SK-N-DZ (cell line): Measurements from ENCODE around the gene SQOR.

Experiments used
- DNase-seq: peaks from one replicate; pipeline ENCODE4 v3.0.0-alpha.2; 2015; ENCODE audit warnings: low spot score
- small RNA-seq, 2 experiments: library from RNA; depleted of rRNA; stranded (forward); fragments of <200 nt; gene quantifications; one replicate each; pipeline ENCODE3, GENCODE V24; 2014

Gene SQOR

GRCh38 chr15:45704329-45705249, 69.8 kb downstream of the SQOR start:
- DNase-seq: no peak

DNA sequence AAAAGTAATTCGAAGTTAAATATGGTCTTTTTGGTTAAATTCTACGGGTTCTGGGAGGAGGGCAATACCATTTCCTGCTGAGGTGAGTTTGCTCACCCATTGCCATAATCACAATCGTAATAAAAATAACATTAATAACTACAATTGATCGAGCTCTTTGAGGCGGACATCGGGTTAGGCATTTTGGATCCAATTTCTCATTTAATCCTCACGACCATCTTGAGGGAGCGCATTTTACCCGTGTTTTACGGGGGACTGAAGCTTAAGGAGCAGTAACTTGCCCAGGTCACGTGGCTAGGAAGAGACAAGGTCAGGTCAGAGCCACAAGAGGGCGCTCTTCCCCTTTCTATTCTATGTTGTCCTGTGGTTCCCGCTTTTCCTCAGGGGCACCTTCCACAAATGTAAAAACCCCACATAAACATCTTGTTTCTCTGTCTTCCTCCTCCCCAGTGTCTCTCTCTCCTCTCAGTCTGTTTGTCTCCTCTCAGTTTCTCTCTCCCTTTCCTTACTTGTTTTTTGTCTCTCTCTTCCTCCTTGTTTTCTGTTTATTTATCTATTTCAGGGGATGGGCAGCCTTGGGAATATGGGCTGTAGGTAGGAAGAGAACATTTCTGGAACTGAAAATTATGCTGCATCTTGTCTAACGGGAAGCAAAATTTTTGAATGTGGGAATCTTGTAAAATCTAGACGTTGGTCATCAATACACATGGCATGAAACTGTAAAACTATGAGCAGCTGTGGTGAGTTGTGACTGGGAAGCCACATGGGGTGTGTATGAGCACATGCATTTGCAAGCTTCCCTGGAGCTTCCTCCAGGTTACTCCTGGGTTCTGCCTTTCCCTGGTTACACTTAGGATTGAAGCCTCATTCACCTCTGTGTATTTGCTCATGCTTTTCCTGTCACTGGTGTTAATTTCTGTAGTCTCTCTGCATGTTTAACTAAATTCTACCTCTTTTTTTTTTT, 71.0 kb downstream of the SQOR start:
- DNase-seq: peak; percentile 88

GRCh38 chr15:45710657-45711056, 75.8 kb downstream of the SQOR start:
- peak; percentile 36 for DNase-seq

DNA sequence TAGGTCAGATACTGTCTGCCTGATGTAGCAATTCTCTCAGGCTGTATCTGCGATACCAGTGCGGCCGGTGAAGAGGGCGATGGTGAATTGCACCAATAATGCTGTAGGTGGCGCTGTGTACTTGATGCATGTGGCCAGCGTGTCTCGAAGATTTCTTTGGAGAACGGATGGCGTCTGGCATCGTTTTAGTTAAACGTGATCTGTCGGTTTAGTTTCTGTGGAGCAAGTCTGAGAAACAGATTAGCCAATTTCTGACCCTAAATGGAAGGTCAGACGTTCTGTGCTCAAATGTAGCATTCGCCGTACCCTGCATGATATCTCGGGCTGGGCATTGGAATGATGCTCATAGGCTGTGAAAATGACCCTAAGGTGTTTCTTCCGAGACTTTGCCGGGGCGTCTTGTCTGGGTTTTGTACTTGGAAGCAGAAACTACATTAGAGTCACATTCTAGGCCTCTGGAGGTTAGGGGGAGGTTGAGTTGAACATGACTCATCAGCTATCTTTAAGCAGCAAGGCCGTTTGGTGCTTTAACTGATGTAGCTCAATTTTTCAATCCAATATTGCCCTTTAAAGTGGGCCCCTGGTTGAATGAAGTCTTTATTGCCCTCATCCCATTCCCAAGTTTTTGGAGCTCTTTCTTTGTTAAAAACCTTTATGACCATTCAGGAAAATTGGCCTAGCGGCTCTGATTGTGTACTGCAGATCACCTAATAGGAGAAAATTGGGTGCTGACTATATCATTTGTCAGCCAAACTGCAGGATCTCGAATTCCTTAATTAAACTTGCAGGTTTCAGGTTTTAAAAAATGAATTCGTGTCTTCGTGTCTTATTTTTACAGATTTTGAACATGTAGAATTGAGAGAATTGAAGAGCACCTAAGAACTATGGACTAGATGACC, 80.0 kb downstream of the SQOR start:
- DNase-seq: peak; percentile 85

GRCh38 chr15:45715528-45715927, 80.7 kb downstream of the SQOR start:
- peak; percentile 38 for DNase-seq

DNA sequence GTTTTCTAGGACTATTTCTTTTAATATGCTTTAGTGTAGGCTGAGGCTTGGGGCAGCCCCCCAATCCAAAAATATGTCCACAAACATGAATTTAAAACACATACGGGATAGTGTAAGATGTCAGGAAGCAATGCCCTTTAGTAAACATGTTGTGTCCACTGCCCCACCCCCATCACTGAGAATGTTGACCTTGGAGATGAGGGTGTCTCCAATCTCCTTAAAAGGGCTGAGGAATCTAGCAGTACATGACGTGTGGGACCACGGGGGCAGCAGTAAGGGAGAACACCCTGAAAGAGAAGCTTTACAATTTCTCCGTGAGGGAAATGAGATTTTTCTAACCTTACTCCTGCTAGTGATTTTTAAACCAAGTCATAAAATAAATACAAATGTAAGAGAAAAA, 84.7 kb downstream of the SQOR start:
- no peak for DNase-seq

- no peak for DNase-seq
Measured at GRCh38 chr15:45720183-45720582, 85.4 kb downstream of the SQOR start.

DNA sequence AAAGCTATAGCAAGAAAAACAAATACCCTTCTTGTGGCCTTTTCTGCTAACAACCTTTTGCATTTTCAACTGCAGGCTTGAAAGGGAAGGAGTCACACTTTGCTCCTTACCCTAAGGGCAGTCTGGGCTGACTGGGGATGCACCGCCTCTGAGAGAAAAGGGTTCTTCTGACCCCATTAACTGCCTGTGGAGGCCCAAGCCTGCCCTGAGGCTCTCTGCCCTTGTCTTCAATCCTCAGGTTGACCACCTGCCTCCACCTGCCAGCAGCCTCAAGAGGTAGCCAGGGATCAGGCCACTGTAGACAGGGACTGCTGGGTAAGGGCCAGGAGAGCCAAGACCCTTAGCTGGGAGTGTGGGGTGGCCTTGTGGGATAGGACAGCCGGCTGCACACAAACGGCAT, 93.8 kb downstream of the SQOR start:
- no peak for DNase-seq

GRCh38 chr15:45729141-45729540, 94.3 kb downstream of the SQOR start:
- DNase-seq: no peak

- DNase-seq: no peak
Measured at GRCh38 chr15:45731343-45731742, 96.5 kb downstream of the SQOR start.

DNA sequence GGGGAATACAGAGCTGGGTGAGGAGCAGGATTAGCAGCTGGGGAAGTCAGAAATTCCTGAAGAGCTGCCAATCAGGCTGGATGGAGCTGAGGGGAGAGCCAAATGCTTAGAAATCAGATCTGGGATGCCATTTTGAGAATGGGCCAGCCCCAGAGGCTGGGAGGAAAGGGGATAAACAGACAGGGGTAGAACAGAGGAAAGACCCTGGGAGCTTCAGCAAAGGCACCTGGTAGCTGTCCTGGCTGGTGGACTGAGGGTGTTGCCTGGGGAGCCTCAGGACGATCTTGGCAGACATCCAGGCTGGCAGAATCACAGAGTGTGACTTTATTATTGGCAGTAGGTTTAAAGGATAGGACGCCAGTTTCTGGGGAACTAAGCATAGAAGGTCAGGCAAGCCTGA, 97.8 kb downstream of the SQOR start:
- DNase-seq: peak; percentile 22

DNA sequence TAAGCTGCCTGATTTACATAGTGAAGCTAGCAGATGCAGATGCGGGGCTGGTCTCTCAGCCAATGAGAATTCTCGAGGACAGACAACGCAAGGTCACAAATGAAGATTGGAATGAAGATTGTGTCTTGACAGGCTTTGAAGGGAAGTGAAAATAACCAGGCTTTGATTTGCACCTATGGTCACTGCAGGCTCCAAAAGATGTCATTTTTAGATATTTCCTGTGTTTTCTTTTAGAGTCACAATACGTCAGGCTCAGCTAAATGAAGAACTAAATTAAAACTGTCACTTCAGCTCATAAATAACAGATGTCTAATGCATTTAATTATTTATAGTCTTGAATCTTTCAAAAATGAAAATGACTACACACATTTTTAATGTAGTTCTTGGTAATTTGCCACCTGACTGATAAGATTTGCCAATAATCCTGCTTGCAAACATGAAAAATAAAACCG, 99.5 kb downstream of the SQOR start:
- peak; percentile 88 for DNase-seq

Small RNA genes lying within 50 kb of the gene (small RNA-seq; reads per million reads assigned to genes)
- gene RF00019: 0 reads per million in 2 experiments
